ENCODE data around the gene MPZL3.

MPZL3 gene

DNA sequence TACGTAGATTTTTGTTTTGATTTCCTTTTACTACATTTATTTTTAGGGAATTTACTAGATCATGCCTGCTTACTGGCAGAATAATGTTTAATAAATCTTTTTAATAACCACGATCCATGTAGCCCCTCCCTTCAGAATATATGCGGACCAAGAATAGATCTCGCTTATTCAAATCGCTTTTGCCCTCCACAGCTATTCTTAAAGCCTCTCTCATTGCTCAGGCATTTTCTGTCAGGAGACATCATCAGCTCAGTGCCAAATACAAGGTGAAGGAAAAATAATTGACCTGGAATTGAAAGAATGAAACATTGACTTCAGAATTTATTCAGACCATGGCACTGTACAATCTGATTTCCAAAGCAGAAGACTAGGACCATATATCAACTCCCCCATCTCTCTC lies 17.3 kb downstream of the MPZL3 start:
- H3K36me3 ChIP-seq (ENCODE audit: control insufficient read depth, insufficient read depth, low read length) = peaks cover 29% of the 10 kb centered on the region
- H3K9me3 ChIP-seq (ENCODE audit: control insufficient read depth, low read length) = no peaks in the 10 kb centered on the region
- H3K4me1 ChIP-seq (ENCODE audit: control insufficient read depth, insufficient read depth, low read length, poor library complexity, severe bottlenecking) = peaks cover 29% of the 10 kb centered on the region
- DNase-seq = no peak
- H3K27me3 ChIP-seq (replicated peaks; ENCODE audit: control insufficient read depth, insufficient read depth, low read length, poor library complexity, severe bottlenecking) = no peaks in the 10 kb centered on the region
- no peak overlapping the region for H3K4me3 ChIP-seq (ENCODE audit: insufficient read depth, low read depth, low read length, poor library complexity, severe bottlenecking)
- no peak overlapping the region for H3K27ac ChIP-seq (ENCODE audit: insufficient read depth, low read length, poor library complexity, severe bottlenecking)

DNA sequence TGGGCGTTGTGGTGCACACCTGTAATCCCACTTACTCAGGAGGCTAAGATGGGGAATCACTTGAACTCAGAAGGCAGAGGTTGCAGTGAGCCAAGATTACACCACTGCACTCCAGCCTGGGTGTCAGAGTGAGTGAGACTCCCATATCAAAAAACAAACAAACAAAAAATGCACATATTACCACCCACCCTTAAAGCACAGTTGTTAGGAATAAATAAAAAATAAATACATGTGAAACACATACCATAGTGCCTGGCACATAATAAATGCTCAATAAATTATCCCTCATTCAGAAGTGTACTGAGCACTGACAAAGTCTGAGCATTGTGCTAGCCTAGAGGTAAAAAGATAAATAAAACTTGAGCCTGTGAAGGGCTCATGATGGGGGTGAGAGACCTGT lies 18.3 kb downstream of the MPZL3 start:
- Histone ChIP-seq H3K27ac (ENCODE audit: insufficient read depth, low read length, poor library complexity, severe bottlenecking) (no peak overlapping the region), H3K4me3 (ENCODE audit: insufficient read depth, low read depth, low read length, poor library complexity, severe bottlenecking) (no peak overlapping the region), H3K27me3 (replicated peaks; ENCODE audit: control insufficient read depth, insufficient read depth, low read length, poor library complexity, severe bottlenecking) (no peaks in the 10 kb centered on the region), H3K4me1 (ENCODE audit: control insufficient read depth, insufficient read depth, low read length, poor library complexity, severe bottlenecking) (peaks cover 26% of the 10 kb centered on the region), H3K36me3 (ENCODE audit: control insufficient read depth, insufficient read depth, low read length) (peaks cover 29% of the 10 kb centered on the region), H3K9me3 (ENCODE audit: control insufficient read depth, low read length) (no peaks in the 10 kb centered on the region)
- no peak for DNase-seq

DNA sequence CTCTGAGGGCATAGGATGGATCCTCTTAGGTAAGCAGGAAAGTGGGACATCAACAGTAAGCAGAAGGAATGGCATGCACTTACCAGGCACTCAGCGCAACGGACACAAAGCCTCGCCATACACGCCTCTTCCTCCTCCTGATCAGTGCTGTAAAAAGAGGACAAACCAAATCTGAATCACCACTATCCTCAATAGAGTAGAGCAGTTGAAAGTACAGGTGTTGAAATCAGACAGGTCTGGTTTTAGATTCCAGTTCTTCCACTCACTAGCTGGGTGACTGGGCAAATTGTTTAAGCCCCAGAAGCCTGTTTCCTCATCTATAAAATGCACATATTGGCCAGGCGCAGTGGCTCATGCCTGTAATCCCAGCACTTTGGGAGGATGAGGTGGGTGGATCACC lies 18.8 kb downstream of the MPZL3 start:
- Histone ChIP-seq H3K27me3 (replicated peaks; ENCODE audit: control insufficient read depth, insufficient read depth, low read length, poor library complexity, severe bottlenecking) (no peaks in the 10 kb centered on the region), H3K4me3 (ENCODE audit: insufficient read depth, low read depth, low read length, poor library complexity, severe bottlenecking) (no peak overlapping the region), H3K36me3 (ENCODE audit: control insufficient read depth, insufficient read depth, low read length) (peaks cover 29% of the 10 kb centered on the region), H3K9me3 (ENCODE audit: control insufficient read depth, low read length) (no peaks in the 10 kb centered on the region), H3K4me1 (ENCODE audit: control insufficient read depth, insufficient read depth, low read length, poor library complexity, severe bottlenecking) (peaks cover 25% of the 10 kb centered on the region), H3K27ac (ENCODE audit: insufficient read depth, low read length, poor library complexity, severe bottlenecking) (no peak overlapping the region)
- no peak for DNase-seq

DNA sequence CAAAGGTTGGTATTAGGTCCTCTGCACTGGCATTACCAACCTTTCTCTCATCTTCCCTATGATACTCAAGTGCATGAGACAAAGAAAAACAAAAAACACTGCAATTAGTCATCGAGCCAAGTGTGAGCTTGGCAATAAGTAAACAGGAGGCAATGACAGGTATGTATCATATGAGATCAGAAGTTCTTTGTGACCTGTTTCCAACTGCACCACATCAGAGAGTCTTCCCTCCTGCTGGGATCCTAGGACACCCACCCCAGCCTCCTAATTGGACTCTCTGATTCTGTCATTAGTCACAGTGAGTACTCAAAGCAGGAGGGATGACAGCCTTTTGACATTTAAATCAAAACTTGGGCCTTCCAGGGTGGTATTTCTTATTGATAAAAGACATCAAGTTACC lies 19.5 kb downstream of the MPZL3 start:
- no peak overlapping the region for H3K27ac ChIP-seq (ENCODE audit: insufficient read depth, low read length, poor library complexity, severe bottlenecking)
- H3K4me3 ChIP-seq (ENCODE audit: insufficient read depth, low read depth, low read length, poor library complexity, severe bottlenecking) = no peak overlapping the region
- no peaks in the 10 kb centered on the region for H3K27me3 ChIP-seq (replicated peaks; ENCODE audit: control insufficient read depth, insufficient read depth, low read length, poor library complexity, severe bottlenecking)
- no peaks in the 10 kb centered on the region for H3K9me3 ChIP-seq (ENCODE audit: control insufficient read depth, low read length)
- H3K36me3 ChIP-seq (ENCODE audit: control insufficient read depth, insufficient read depth, low read length) = peaks cover 29% of the 10 kb centered on the region
- peak in 1 of 3 donors; percentile 26 for DNase-seq
- H3K4me1 ChIP-seq (ENCODE audit: control insufficient read depth, insufficient read depth, low read length, poor library complexity, severe bottlenecking) = peaks cover 29% of the 10 kb centered on the region

DNA sequence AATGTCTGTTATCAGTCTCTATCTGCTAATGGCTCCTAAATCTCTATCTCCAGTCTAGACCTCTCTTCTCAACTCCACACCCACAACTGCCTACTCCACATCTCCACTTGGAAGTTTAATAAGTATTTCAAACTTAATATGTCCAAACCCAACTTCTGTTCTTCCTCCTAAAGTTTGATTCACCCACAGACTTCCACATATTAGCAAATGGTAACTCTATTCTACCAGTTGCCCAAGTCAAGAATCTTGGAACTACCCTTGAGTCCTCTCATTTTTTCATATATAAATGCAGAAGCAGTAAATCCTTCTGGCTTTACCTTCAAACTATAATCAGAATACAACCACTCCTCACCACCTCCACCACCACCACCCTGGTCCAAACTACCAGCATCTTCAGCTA lies 20.7 kb downstream of the MPZL3 start:
- Histone ChIP-seq H3K9me3 (ENCODE audit: control insufficient read depth, low read length) (no peaks in the 10 kb centered on the region), H3K36me3 (ENCODE audit: control insufficient read depth, insufficient read depth, low read length) (peaks cover 21% of the 10 kb centered on the region), H3K27me3 (replicated peaks; ENCODE audit: control insufficient read depth, insufficient read depth, low read length, poor library complexity, severe bottlenecking) (no peaks in the 10 kb centered on the region), H3K27ac (ENCODE audit: insufficient read depth, low read length, poor library complexity, severe bottlenecking) (no peak overlapping the region), H3K4me3 (ENCODE audit: insufficient read depth, low read depth, low read length, poor library complexity, severe bottlenecking) (no peak overlapping the region), H3K4me1 (ENCODE audit: control insufficient read depth, insufficient read depth, low read length, poor library complexity, severe bottlenecking) (peaks cover 36% of the 10 kb centered on the region)
- DNase-seq = no peak

DNA sequence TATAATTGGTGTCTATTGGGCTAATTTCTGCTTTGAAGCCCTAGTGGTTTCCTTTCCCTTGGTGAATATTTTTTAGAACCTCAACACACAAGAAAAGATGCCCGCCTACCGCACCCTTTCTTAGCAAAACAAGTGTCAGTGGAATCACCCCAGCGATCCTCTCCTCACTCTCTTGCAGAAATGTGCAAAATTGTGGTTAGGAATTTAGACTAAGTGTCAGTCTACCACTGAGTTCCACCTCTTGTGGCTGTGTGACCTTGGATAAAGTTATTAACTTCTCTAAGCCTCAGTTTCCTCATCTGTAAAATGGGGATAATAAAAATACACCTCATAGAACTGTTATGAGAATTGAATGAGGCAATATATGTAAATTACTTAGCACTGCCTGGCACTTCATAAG lies 22.1 kb downstream of the MPZL3 start:
- Histone ChIP-seq H3K27ac (ENCODE audit: insufficient read depth, low read length, poor library complexity, severe bottlenecking) (peak overlapping the region; percentile 65), H3K9me3 (ENCODE audit: control insufficient read depth, low read length) (no peaks in the 10 kb centered on the region), H3K36me3 (ENCODE audit: control insufficient read depth, insufficient read depth, low read length) (peaks cover 25% of the 10 kb centered on the region), H3K27me3 (replicated peaks; ENCODE audit: control insufficient read depth, insufficient read depth, low read length, poor library complexity, severe bottlenecking) (no peaks in the 10 kb centered on the region), H3K4me3 (ENCODE audit: insufficient read depth, low read depth, low read length, poor library complexity, severe bottlenecking) (no peak overlapping the region), H3K4me1 (ENCODE audit: control insufficient read depth, insufficient read depth, low read length, poor library complexity, severe bottlenecking) (peaks cover 46% of the 10 kb centered on the region)
- peak; percentile 25 to 50 (median 37) for DNase-seq

DNA sequence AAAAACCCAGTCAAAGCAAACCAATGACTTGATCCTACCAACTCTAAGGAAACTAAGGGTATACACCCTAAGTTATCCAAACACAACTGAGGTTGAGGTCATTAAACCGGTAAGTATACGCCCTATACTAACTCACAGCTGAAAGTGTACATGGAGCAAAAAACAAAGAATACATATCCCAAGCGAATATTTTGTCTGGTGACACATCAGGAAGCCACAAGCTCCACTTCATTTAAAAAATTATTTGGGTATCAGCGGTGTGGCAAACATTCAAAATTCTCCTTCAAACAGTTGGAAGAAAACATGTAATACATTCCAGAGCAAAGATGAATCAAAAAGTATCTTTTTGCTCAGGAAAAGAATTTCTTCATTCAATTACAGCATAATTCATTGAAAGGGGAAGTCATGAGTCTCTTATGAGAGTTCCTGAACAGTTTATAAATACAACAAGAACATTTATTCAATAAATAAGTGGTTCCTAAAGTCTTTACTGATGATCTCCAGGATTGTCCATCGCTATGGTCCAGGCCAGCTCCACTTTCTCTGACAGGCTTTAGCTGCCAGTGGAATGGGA lies 22.8 kb downstream of the MPZL3 start:
- Histone ChIP-seq H3K27me3 (replicated peaks; ENCODE audit: control insufficient read depth, insufficient read depth, low read length, poor library complexity, severe bottlenecking) (no peaks in the 10 kb centered on the region), H3K27ac (ENCODE audit: insufficient read depth, low read length, poor library complexity, severe bottlenecking) (peak overlapping the region; percentile 65), H3K9me3 (ENCODE audit: control insufficient read depth, low read length) (no peaks in the 10 kb centered on the region), H3K4me3 (ENCODE audit: insufficient read depth, low read depth, low read length, poor library complexity, severe bottlenecking) (no peak overlapping the region), H3K4me1 (ENCODE audit: control insufficient read depth, insufficient read depth, low read length, poor library complexity, severe bottlenecking) (peaks cover 46% of the 10 kb centered on the region), H3K36me3 (ENCODE audit: control insufficient read depth, insufficient read depth, low read length) (peaks cover 19% of the 10 kb centered on the region)
- DNase-seq = no peak

DNA sequence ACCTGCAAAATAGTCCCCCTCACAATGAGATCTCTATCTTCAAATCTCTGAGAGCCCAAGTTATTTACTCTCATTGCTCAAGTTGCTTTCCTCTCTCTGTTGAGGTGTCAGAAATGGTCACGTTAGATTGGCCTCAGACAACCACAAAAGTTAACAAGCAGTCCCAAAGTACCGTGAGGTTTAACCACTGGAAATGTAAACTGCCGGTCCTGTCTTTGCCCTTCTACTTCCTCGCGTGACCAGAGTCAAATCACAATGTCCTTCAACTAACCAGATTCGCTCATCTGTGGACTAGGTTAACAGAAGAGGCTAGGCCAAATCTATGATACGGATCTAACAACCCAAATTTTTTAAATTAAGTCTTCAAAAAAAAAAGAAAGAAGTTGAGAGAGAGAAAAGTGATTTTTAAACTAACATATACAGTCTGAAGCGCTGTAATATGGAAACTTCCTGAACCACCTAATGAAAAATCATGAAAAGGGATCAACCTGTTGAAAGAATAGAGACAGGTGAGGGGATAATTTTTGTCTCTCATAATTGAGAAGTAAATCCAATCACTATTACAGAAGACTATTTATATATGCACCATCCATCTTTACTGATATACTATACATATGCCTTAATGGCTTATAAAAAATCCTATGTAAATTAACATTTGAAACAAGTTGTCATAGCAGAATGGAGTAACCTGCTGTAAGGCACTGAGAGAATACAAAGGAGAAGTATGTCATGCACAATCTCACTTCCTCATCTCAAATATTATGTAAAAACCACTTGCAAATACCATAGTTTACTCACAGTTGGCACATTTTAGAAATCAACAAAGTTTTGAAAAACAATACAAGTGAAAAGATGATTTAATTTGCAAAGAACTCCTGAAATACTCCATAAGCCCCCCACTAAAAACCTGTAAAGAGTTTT lies 24.0 kb downstream of the MPZL3 start:
- Histone ChIP-seq H3K9me3 (ENCODE audit: control insufficient read depth, low read length) (no peaks in the 10 kb centered on the region), H3K36me3 (ENCODE audit: control insufficient read depth, insufficient read depth, low read length) (peaks cover 10% of the 10 kb centered on the region), H3K27me3 (replicated peaks; ENCODE audit: control insufficient read depth, insufficient read depth, low read length, poor library complexity, severe bottlenecking) (no peaks in the 10 kb centered on the region), H3K27ac (ENCODE audit: insufficient read depth, low read length, poor library complexity, severe bottlenecking) (peak overlapping the region; percentile 65), H3K4me3 (ENCODE audit: insufficient read depth, low read depth, low read length, poor library complexity, severe bottlenecking) (peak overlapping the region; percentile 5), H3K4me1 (ENCODE audit: control insufficient read depth, insufficient read depth, low read length, poor library complexity, severe bottlenecking) (peaks cover 46% of the 10 kb centered on the region)
- DNase-seq = no peak

DNA sequence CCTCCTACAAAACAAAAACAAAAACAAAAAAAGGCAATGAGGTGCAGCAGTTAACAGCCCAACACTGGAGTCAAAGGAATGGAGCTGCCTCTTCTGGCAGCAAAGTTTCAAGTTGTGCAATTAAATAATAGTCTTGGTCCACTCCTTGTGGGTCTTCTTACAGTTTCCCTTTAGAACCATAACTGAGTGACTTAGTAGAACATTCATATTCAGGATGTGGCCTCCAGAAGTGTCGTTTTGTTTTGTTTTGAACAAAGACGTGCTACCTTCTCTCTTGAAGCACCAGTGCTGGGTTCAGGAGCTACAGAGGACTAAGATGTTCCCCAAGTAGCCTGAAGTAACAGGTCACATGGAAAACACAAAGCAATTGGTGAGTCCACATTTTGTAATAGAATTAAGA lies 25.4 kb downstream of the MPZL3 start:
- Histone ChIP-seq H3K4me3 (ENCODE audit: insufficient read depth, low read depth, low read length, poor library complexity, severe bottlenecking) (no peak overlapping the region), H3K4me1 (ENCODE audit: control insufficient read depth, insufficient read depth, low read length, poor library complexity, severe bottlenecking) (peaks cover 52% of the 10 kb centered on the region), H3K27ac (ENCODE audit: insufficient read depth, low read length, poor library complexity, severe bottlenecking) (peak overlapping the region; percentile 65), H3K36me3 (ENCODE audit: control insufficient read depth, insufficient read depth, low read length) (peaks cover 4% of the 10 kb centered on the region), H3K9me3 (ENCODE audit: control insufficient read depth, low read length) (no peaks in the 10 kb centered on the region), H3K27me3 (replicated peaks; ENCODE audit: control insufficient read depth, insufficient read depth, low read length, poor library complexity, severe bottlenecking) (no peaks in the 10 kb centered on the region)
- DNase-seq = no peak

DNA sequence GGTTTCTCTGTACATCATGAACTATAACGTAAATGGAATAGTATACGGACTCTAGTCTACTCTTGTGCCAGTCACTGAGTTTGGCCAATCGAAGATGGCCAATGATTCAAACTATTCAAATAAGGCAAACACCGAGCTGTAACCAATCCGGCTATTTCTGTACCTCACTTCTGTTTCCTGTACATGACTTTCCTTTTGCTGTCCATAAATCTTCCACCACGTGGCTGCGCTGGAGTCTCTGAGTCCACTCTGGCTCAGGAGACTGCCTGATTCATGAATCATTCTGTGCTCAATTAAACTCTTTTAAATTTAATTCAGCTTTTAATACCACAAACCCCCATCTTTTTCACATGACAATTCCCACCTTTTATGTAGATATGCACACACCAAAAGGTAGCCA lies 25.9 kb downstream of the MPZL3 start:
- H3K4me3 ChIP-seq (ENCODE audit: insufficient read depth, low read depth, low read length, poor library complexity, severe bottlenecking) = no peak overlapping the region
- H3K4me1 ChIP-seq (ENCODE audit: control insufficient read depth, insufficient read depth, low read length, poor library complexity, severe bottlenecking) = peaks cover 57% of the 10 kb centered on the region
- no peak for DNase-seq
- H3K27me3 ChIP-seq (replicated peaks; ENCODE audit: control insufficient read depth, insufficient read depth, low read length, poor library complexity, severe bottlenecking) = no peaks in the 10 kb centered on the region
- peaks cover 4% of the 10 kb centered on the region for H3K36me3 ChIP-seq (ENCODE audit: control insufficient read depth, insufficient read depth, low read length)
- H3K27ac ChIP-seq (ENCODE audit: insufficient read depth, low read length, poor library complexity, severe bottlenecking) = peak overlapping the region; percentile 65
- H3K9me3 ChIP-seq (ENCODE audit: control insufficient read depth, low read length) = no peaks in the 10 kb centered on the region

All from effector memory CD4-positive, alpha-beta T cell (primary cell).